ENCODE measurements around the gene C18orf63.
A peak's percentile ranks its signal among the peaks of the same experiment; 100 is the strongest.
"Not testable (repeated sequence)": the region's sequence is repeated elsewhere in the genome, so short reads cannot be mapped to it uniquely, and the experiment has no call there.

The C18orf63 gene

DNA sequence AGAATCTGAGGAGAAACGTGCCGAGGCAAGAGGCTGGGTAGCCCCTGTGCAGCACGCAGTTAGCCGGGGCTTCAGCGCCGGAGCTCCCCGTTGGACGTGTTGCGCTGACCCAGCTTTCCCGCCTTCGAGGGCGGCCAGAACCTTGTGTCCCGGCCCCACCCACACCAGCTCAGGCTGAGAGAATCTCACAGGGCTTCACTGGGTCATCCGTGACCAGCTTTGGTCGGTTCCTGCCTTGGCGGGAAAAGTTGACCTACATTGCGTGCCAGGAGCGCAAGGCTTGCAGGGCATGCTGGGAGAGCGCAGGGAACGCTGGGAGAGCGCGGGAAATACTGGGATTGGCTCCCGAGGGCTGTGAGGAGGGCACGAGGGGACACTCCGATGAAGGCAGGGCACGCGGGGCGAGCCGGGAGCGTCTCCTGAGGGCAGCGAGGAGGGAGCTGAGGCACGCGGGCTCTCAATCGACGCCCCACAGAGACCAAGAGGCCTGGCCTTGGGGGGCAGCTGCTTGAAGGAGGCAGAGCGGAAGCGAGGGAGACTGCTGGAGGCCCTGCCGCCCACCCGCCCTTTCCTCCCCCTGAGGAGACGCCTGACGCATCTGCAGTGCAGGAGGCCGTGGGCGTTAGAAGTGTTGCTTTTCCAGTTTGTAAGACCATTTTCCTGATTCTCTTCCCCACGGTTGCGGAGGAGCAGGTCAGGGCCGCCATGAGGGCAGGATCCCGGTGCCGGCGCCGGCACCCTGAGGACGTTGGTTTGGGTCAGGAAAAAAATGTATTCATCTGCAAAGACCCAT lies at the start of gene C18orf63:
Gene C18orf63, plus strand, starts transcription at position 376 of the 793 bp plus-strand sequence. CDS start 2,027 bp downstream, outside the sequence.
- DNase-seq (ENCODE audit: low read depth): no peak

DNA sequence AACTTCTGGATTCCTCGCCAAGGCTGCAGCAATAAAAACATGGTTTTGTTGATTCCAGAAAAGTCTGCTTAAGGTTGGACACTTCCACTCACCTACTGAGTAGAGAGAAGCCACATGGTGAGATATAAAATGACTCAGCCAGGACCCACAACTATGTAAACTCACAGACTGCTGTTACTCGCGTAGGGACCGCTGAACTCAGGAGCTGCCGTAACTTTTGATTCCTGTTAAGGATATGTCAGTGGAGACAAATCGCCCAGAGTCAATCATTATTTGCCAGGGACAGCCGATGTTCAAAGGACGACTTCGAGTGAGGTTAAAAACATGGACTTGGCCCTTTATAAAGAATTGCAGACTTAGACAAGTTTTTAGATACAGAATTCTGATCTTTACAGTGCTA lies 49.5 kb upstream of the C18orf63 start:
- peak; percentile 85 for DNase-seq (ENCODE audit: low read depth)

DNA sequence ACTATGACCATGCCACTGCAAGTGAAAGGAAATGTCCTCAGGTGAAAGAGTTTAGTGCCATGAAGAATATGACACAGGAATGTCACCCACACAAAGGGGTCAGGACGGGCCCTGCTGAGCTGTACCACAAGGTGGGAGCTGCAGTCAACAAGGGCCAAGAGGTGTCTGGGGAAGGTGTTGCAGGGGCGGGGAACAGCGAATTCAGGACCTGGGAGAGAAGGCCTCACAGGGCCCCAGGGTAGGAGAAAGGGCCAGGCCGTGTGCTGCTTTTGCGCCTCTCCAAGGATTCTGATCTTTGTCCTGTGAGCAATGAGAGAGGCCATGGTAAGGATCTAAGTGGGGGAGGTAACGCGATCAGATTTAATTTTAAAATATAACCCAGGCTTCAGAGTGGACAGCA lies 47.5 kb upstream of the C18orf63 start:
- DNase-seq (ENCODE audit: low read depth): no peak

GRCh38 chr18:74268933-74269620 lies 46.6 kb upstream of the C18orf63 start:
- DNase-seq (ENCODE audit: low read depth): no peak

DNA sequence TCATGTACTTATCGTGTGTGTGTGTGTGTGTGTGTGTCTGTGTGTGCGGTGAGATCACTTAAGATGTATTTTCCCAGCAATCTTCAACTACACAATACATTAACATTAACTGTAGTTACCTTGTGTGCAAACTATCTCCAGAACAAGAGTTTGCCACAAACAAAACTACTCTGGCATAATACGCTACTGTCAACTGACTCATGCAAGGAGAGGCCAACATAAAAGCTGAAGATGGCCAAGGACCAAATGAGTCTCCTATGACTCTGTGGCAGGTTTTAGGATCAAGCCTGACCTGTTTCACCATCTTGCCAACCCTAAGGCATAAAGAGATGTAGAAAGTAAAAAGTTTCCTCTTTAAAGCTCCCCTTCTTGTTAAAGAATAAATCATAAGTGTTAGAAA lies 44.0 kb upstream of the C18orf63 start:
- DNase-seq (ENCODE audit: low read depth): no peak

DNA sequence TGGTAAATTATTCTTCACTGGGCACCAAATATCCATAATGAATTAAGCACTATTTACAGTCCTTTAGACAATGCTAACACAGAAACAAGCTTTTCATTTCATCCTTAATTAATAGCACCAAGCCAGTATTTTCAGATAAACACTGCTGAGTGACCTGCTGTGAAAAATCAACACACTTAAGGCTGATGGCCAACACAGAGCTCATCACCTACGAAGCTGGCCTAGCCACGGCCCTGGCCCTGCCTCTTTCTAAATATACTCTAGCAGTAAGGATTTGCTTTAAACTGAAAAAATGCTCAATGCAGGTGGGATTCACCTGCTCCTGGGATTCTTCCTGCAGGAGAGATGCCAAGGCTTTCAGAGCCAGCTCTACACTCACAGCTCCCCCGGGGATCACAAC lies 42.2 kb upstream of the C18orf63 start:
- no peak for DNase-seq (ENCODE audit: low read depth)

- no peak for DNase-seq (ENCODE audit: low read depth)
Measured at GRCh38 chr18:74274700-74275099, 40.9 kb upstream of the C18orf63 start.

GRCh38 chr18:74275736-74276135 lies 39.9 kb upstream of the C18orf63 start:
- no peak for DNase-seq (ENCODE audit: low read depth)

DNA sequence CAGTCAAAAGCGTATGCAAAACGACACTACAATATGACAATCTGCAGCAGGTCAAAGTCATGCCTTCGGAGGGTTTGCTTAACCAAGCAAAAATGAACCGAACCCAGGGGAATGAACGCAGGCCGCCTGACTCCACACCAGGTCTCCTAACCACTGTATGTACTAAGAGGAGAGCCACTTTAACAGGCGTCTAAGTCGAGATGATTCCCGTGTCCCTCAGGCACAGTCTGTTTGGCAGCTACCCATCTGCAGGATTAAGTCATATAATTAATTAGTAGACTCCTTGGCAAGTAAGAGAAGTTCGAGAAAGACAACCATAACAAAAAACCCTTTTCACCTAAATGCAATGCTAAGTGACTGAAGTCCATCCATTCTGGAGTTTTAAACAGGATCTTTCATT lies 39.0 kb upstream of the C18orf63 start:
- no peak for DNase-seq (ENCODE audit: low read depth)

DNA sequence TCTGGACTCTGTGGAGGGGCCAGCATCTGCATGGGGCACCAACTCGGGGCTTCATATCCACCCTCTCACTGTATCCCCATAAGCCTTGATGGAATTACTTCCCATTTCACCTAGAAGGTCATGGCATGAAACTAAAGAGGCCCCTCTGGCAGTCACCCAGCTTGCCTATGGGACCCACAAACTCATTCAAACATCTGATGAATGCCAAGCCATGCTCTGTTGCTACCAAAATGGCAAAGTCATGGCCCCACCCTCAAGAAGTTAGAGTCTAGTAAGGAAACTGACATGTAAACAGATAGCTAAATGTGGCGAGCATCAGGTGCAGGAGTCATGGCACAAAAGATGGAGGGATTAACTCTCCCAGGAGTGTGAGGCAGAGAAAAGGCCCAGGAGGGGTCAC lies 38.3 kb upstream of the C18orf63 start:
- DNase-seq (ENCODE audit: low read depth): no peak

DNA sequence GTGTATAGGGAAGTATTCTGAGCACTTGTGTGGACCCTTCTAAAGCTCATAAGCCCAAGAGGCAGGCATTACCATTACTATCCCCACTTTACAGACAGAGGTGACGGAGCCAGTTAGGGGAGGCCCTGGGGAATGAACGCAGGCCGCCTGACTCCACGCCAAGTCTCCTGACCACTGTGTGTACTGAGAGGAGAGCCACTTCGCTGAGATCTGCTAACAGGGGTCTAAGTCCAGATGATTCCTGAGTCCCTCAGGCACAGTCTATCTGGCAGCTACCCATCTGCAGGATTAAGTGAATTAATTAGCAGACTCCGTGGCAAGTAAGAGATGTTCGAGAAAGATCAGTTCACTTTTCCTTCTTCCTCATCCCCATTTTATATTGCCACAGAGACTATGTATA lies 37.6 kb upstream of the C18orf63 start:
- DNase-seq (ENCODE audit: low read depth): no peak

DNA sequence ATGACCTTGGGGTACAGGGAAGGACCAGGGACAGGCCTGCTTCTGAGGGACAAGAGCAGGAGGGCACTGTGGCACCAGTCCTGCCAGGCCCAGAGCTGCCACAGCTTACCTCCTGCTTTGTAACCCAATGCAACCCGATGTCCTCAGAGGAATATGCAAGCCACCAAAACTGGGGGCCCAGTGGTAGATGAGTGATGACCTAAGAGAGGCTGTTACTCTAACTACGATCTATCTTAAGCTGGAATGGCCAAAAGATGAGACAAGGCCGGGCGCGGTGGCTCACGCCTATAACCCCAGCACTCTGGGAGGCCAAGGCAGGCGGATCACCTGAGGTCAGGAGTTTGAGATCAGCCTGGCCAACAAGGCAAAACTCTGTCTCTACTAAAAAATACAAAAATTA lies 36.7 kb upstream of the C18orf63 start:
- DNase-seq (ENCODE audit: low read depth): no peak

DNA sequence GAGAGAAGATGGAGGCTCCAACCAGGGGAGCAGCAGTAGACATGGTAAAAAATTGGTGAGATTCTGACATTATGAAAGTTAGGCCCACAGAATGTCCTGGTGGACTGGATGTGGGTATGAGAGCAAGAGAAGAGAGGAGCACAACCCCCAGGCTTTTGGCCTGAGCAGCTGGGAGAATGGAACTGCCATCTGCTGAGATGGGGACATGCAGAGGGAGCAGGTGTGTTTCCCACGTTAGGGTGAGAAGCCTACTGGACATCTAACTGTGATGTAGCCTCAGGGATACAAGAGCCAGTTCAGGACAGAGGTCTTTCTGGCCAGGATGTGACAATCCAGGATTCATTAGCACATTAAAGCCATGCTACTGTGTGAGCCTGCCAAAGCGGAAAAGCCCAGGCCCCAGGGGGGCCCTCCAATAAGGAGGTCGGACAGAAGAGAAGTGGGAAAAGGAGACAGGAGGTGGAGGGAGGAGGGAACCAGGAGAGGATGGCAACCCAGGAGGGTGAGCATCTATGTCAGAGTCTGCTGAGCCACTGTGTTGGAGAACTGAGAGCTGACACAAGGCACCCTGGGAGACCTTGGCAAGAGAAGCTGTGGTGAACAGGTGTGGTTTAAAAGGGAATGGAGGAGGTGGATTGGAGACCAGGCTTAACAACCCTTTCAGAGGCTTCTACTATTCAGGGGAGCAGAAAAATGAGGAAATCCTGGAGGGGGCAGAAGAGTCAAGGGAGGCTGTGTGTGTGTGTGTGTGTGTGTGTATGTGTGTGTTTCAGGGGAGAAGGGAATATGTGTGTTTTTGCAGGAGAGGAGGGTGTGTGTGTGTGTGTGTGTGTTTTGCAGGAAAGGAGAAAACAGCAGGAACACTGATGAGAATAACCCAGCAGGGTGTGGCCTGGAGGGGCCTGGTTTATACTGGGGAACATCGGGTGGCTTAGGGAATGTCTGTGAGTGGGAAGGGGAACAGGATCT lies 34.3 kb upstream of the C18orf63 start:
- DNase-seq (ENCODE audit: low read depth): no peak

- peak; percentile 35 for DNase-seq (ENCODE audit: low read depth)
Measured at GRCh38 chr18:74281980-74282754, 33.5 kb upstream of the C18orf63 start.

DNA sequence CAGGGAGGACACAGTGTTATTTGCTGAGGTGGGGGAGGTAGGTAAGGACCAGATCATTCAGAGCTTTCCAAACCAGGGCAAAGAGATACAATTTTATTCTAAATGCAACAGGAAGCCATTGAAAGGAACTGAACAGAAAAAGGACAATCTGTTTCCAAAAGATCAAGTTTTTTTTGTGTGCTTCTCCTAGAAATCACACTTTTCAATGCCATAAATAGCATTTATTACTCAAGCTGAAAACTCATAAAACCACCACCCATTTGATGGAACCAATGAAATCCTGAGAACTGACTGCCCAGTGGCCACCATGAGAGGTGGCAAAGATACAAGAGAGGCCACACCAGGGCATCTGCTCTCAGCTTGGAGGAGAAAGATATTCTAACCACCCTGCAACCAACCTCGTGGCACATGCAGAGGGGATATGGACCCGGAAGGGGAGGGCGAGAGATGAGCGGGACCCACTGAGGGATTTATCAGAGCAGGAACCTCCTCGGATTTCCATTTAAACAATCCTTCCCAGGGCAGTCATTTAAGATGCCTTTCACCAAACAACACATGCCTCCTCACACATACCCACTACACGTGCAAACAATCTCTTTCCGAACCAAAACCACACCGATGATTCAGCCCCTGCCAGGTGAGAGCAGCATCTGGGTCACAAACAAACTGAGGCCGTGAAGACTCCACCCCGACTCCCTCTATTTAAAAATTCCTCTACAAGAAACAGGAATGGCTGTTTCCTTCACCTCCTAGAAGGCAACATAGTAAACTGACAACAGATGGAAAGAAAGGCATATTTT lies 32.7 kb upstream of the C18orf63 start:
- no peak for DNase-seq (ENCODE audit: low read depth)

- no peak for DNase-seq (ENCODE audit: low read depth)
Measured at GRCh38 chr18:74283646-74284045, 32.0 kb upstream of the C18orf63 start.

GRCh38 chr18:74284191-74284979 lies 31.3 kb upstream of the C18orf63 start:
- no peak for DNase-seq (ENCODE audit: low read depth)

GRCh38 chr18:74284980-74285355 lies 30.7 kb upstream of the C18orf63 start:
- no peak for DNase-seq (ENCODE audit: low read depth)

DNA sequence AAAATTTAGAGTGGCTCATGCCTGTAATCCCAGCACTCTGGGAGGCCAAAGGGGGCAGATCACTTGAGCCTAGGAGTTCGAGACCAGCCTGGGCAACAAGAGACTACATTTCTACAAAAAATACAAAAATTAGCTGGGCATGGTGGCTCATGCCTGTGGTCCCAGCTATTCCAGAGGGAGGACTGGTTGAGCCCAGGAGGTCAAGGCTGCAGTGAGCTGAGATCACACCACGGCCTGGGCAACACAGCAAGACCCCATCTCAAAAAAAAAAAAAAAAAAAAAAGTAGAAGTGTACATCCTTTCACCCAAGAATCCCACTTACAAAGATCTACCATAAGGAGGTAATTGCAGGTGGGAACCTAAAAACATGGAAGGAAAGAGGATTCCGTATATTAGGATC lies 30.1 kb upstream of the C18orf63 start:
- not testable (repeated sequence) for DNase-seq (ENCODE audit: low read depth)

All from iris pigment epithelial cell (primary cell).